Occipital lobe (tissue), 2 donors: ENCODE measurements around the gene BFSP2. TPM values are rescaled to one million over a fixed set of nuclear protein-coding genes. Genes with fewer than 3 reads are reported as not detected.
"Not testable (repeated sequence)": the region's sequence is repeated elsewhere in the genome, so short reads cannot be mapped to it uniquely, and the experiment has no call there.

ENCODE experiments used
- DNase-seq: peaks from one replicate; lab custom pipeline; 2025; lab: John Stamatoyannopoulos, UW
- total RNA-seq: library from RNA; depleted of rRNA; stranded (reverse); fragments of >200 nt; gene quantifications from one replicate; pipeline ENCODE4 v1.2.3, GENCODE V29; 2014

BFSP2 gene
- total RNA-seq, 1 donor from 2014 or later = 1.1 TPM

- DNase-seq = no peak
Measured at GRCh38 chr3:133512416-133513089, 112.7 kb downstream of the BFSP2 start.

- no peak for DNase-seq
Measured at GRCh38 chr3:133514418-133514817, 114.6 kb downstream of the BFSP2 start.

- DNase-seq = no peak
Measured at GRCh38 chr3:133515127-133515526, 115.3 kb downstream of the BFSP2 start.

- no peak for DNase-seq
Measured at GRCh38 chr3:133520286-133520685, 120.4 kb downstream of the BFSP2 start.

GRCh38 chr3:133520938-133521337 is 121.1 kb downstream of the BFSP2 start:
- not testable (repeated sequence) for DNase-seq

GRCh38 chr3:133521946-133522345 is 122.1 kb downstream of the BFSP2 start:
- no peak for DNase-seq

GRCh38 chr3:133523758-133524157 is 123.9 kb downstream of the BFSP2 start:
- DNase-seq = not testable (repeated sequence)

Other genes with a start within 250 kb of the BFSP2 start
- 117 TPM for gene CDV3, start 173.6 kb downstream of the BFSP2 start, total RNA-seq